ENCODE results near the gene UBE2V1.

The UBE2V1 gene

GRCh38 chr20:50041246-50041873 lies 71.6 kb downstream of the UBE2V1 start:
- TF ChIP-seq, protein P1, sequence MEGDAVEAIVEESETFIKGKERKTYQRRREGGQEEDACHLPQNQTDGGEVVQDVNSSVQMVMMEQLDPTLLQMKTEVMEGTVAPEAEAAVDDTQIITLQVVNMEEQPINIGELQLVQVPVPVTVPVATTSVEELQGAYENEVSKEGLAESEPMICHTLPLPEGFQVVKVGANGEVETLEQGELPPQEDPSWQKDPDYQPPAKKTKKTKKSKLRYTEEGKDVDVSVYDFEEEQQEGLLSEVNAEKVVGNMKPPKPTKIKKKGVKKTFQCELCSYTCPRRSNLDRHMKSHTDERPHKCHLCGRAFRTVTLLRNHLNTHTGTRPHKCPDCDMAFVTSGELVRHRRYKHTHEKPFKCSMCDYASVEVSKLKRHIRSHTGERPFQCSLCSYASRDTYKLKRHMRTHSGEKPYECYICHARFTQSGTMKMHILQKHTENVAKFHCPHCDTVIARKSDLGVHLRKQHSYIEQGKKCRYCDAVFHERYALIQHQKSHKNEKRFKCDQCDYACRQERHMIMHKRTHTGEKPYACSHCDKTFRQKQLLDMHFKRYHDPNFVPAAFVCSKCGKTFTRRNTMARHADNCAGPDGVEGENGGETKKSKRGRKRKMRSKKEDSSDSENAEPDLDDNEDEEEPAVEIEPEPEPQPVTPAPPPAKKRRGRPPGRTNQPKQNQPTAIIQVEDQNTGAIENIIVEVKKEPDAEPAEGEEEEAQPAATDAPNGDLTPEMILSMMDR (IDR thresholded peaks at IDR 0.05), result no peak

DNA sequence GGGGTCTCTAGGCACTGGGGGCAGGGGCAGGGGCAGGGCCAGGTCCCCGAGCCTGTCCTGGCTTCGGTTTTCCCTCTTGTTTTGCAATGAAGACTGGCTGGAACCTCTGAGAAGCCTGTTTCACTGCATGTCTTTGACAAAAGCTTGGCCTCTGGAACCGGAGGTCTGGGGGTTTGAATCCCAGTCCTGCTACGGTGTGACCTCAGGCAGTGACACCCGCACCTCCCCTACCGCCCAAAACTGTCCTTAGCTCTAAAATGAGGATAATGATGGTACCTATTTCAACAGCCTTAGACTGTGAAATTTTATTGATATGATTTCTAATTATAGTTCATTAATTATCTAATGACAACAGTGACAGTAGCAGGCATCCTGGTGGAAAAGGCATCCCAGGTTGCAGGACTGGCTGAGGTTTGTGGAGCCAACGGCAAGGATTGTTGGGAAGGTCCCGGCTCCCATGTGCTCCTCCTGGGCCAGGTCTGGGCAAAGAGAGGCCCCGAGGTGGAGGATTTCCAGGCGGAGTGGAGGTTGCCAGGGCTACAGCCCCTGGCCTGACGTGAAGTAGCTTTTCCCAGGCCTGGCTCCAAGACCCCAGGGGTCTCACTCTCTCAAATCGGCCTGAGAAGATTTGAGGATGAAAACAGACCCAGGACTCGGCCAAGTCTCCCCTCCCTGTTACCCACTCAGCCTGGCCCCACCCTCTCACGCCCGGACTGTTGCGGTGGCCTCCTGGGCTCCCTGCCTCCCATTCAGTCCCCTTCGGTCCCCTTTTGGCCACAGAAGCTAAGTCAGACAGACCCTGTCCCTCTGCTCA lies 72.3 kb downstream of the UBE2V1 start:
- TF ChIP-seq, protein P1 (IDR thresholded peaks at IDR 0.05), result no peak

DNA sequence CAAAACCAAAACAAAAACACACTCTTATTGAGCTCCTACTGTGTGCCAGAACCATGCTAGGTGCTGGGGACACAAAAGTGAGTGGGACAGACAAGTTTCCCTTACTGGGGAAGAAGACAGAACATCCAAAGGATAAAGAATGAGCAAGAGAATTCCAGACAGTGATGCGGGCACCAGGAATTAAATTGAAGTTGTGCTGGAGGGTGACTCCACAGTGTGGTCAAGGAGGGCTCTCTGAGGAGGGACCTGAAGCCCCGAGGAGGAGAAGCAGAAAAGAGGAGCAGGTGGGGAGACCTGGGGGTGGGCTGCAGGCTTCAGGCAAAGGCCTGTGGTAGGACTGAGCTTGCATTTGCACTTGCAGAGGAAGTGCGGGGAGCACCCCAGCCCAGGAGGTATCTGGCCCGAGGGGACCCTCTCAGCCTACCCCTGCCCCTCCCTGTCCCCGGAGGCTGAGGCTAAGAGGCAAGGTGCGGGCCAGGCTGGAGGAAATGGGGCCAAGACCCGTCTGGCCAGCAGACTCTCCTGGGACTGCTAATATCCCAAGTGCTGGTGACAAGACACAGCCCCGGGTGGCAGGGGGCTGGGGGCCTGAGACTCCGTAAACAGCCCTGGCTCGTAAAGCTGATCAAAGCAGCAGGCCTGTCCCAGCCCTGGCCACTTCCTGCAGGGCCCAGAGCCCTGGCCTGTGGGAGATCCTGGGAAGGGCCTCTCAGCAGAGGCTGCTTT lies 73.1 kb downstream of the UBE2V1 start:
- TF ChIP-seq, protein P1 (IDR thresholded peaks at IDR 0.05), result no peak

GRCh38 chr20:50038574-50038991 lies 74.4 kb downstream of the UBE2V1 start:
- TF ChIP-seq, protein P1 (IDR thresholded peaks at IDR 0.05), result no peak

- TF ChIP-seq, protein P1 (IDR thresholded peaks at IDR 0.05), result no peak
Measured at GRCh38 chr20:50038169-50038568, 74.8 kb downstream of the UBE2V1 start.

DNA sequence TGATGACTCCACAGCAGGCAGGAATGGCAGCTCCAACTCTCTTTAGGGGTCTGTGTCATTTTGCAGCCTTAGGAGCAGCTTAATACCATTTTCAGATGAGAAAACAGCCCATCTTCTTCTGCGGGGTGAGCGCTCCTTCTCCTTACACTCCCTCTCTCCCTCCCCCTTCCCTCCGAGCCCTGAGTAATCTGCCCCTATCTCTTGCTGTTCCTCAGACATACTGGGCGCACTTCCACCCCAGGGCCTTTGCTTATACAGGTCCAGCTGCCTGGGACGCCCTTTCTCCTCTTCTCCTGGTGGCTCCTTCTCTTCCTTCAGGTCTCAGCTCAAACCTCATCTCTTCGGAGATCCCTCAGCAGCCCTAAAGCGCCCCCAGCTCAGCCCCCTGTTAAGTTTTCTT lies 75.4 kb downstream of the UBE2V1 start:
- TF ChIP-seq, protein P1 (IDR thresholded peaks at IDR 0.05), result no peak

DNA sequence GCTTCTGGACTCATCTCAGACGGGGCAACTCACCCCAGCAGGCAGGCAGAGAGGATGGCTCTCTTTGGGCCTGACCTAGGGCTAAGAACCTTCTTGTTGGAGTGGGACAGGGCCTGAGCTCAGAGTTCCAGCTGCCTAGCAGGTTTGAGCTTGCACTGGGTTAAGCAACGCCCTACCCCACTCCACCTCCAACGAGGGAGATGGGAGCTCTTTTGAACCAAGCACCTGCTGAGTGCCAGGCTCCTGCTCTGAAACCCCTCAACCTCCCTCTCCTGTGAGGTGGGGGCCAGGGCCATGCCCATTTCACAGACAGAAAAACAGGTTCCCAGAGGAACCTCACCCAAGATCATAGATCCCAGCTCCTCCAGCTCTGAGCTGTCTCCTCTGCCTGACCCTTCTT lies 75.8 kb downstream of the UBE2V1 start:
- TF ChIP-seq, protein P1 (IDR thresholded peaks at IDR 0.05), result no peak
